Measurements from ENCODE around the gene ATP2C2.
"Not testable (repeated sequence)": the region's sequence is repeated elsewhere in the genome, so short reads cannot be mapped to it uniquely, and the experiment has no call there.

Gene ATP2C2

DNA sequence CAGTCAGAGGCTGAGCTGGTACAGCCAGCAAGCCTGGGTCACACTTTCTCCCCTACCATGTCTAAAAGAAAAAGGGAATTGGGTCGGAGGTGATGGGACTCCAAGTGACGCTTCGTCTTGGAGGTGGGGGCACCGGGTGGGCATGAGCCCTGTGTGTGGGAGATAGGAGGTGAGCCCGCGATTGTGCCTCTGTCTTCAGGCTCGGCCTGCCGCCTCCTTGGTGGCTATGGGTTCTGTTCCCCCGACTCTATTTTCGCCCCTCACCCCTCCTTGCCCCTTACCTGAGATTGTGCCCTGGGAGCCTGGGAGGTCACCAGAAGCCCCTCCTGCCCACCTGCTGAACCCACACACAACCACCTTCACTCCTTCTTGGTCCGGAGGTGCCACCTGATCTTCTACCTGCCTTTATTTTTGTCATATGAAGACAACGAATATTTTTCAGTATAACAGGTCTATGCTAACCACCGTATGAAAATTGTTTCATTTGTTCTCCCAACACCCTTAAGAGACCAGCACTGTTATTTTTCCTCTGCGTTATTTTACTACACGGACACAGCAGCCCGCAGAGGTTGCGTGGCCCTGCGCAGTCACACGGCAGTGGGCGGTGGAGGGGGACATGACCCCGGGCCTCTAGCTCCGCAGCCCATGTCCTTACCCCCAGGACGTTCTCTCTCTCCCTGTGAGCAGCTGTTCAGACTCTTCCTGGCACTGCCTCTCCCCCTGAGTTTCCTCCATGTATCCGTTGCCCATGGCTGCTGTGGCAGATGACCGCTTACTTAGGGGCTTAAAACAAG is 49.9 kb downstream of the ATP2C2 start:
- in situ Hi-C loops (cut with HindIII; ENCODE audit: low pct_ligation_motif_present, low sequenced_read_pairs), result no loop called here

GRCh38 chr16:84419730-84420129 is 51.4 kb downstream of the ATP2C2 start:
- H3K4me3 ChIP-seq (ENCODE audit: low read depth, low read length), result no peak overlapping the region
- no peak overlapping the region for H3K27ac ChIP-seq
- no peak for DNase-seq
- peaks cover 11% of the 10 kb centered on the region for H3K27me3 ChIP-seq (replicated peaks)
- TF ChIP-seq CTCF (IDR thresholded peaks at IDR 0.05; ENCODE audit: low read depth, low read length, missing control alignments), result no peak
- H3K36me3 ChIP-seq (replicated peaks), result no peaks in the 10 kb centered on the region
- in situ Hi-C loops (cut with HindIII; ENCODE audit: low pct_ligation_motif_present, low sequenced_read_pairs), result no loop called here

More for the DNA sequence above, 49.9 kb downstream of the ATP2C2 start:
- Histone ChIP-seq H3K27ac (no peak overlapping the region), H3K4me3 (ENCODE audit: low read depth, low read length) (no peak overlapping the region), H3K36me3 (replicated peaks) (no peaks in the 10 kb centered on the region), H3K27me3 (replicated peaks) (peaks cover 13% of the 10 kb centered on the region)
- no peak for DNase-seq
- TF ChIP-seq CTCF (IDR thresholded peaks at IDR 0.05; ENCODE audit: low read depth, low read length, missing control alignments), result no peak

DNA sequence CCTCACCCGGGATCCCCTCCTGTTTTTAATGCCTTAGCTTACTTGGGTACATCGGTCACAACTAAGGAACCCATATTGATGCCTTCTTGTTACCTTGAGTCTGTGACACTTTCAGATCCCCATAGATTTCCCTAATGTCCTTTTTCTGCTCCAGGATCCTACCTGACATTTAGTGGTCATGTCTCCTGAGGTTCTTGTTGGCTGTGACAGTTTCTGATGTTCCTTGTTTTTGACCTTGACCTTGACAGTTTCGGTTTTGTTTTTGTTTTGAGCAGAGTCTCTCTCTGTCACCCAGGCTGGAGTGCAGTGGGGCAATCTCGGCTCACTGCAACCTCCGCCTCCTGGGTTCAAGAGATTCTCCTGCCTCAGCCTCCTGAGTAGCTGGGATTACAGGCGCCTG is 52.2 kb downstream of the ATP2C2 start:
- H3K36me3 ChIP-seq (replicated peaks); DNase-seq; H3K27me3 ChIP-seq (replicated peaks); H3K4me3 ChIP-seq (ENCODE audit: low read depth, low read length); H3K27ac ChIP-seq; in situ Hi-C loops (cut with HindIII; ENCODE audit: low pct_ligation_motif_present, low sequenced_read_pairs): not testable (repeated sequence)

DNA sequence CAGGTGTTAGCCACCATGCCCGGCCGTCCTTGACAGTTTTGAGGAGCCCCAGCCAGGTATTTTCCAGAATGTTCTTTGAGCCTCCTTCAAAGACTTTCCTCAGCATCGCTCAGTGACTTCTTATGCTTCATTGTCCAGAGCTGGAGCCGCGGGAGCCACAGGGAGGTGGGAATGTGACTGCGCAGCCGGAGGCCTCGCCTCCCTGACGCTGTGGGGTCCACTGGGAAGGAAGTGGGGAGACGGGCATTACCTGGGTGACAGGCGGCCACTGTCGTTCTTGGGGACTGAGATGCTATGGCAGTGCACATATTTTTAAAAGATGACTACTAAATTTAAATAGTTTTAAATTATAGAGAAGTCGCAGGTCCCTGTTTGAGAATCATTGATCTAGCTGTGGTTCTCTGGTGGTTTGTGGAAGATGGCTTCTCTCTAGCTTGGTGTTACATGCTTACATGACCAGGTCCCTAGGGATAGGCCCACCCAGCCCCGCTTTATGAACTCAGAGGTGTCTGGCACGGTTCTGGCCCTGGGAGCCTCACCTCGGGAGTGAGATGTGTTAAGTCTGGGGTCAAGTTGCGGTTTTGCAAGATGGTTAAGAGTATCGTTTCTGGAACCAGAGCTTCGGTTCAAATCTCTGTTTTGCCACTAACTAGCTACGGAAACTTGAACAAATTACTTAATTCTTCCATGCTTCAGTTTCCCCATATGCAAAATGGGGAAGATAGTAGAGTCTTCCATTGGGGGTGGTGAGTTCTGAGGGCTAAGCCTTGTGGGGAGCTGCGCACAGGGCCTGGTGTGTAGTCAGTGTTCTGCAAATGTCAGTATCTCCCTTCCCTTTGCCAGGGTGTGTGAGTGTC is 53.0 kb downstream of the ATP2C2 start:
- TF ChIP-seq CTCF (IDR thresholded peaks at IDR 0.05; ENCODE audit: low read depth, low read length, missing control alignments), result no peak
- Histone ChIP-seq H3K27ac (no peak overlapping the region), H3K36me3 (replicated peaks) (no peaks in the 10 kb centered on the region), H3K27me3 (replicated peaks) (peaks cover 8% of the 10 kb centered on the region), H3K4me3 (ENCODE audit: low read depth, low read length) (no peak overlapping the region)
- in situ Hi-C loops (cut with HindIII; ENCODE audit: low pct_ligation_motif_present, low sequenced_read_pairs), result no loop called here
- no peak for DNase-seq

DNA sequence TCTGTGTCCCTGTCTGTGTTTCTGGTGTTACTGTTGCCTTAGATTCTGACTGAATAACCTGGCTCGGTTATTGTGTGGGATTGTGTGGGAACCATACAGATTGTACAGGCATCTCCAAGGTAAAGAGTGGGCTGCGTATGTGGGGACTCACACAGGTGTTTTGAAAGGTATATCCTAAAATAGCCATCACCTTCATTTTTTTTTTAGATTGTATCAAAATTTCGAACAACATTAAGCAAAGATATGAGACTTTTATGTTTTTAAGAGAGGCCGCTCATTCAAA is 53.5 kb downstream of the ATP2C2 start:
- no peak for TF ChIP-seq CTCF (IDR thresholded peaks at IDR 0.05; ENCODE audit: low read depth, low read length, missing control alignments)
- no peaks in the 10 kb centered on the region for H3K36me3 ChIP-seq (replicated peaks)
- H3K4me3 ChIP-seq (ENCODE audit: low read depth, low read length), result no peak overlapping the region
- H3K27ac ChIP-seq, result no peak overlapping the region
- no peak for DNase-seq
- in situ Hi-C loops (cut with HindIII; ENCODE audit: low pct_ligation_motif_present, low sequenced_read_pairs), result no loop called here
- peaks cover 3% of the 10 kb centered on the region for H3K27me3 ChIP-seq (replicated peaks)

GRCh38 chr16:84423416-84423837 is 55.1 kb downstream of the ATP2C2 start:
- no peak for TF ChIP-seq CTCF (IDR thresholded peaks at IDR 0.05; ENCODE audit: low read depth, low read length, missing control alignments)
- DNase-seq, result peak; percentile 27
- in situ Hi-C loops (cut with HindIII; ENCODE audit: low pct_ligation_motif_present, low sequenced_read_pairs), result no loop called here
- Histone ChIP-seq H3K27ac (no peak overlapping the region), H3K36me3 (replicated peaks) (no peaks in the 10 kb centered on the region), H3K4me3 (ENCODE audit: low read depth, low read length) (no peak overlapping the region), H3K27me3 (replicated peaks) (no peaks in the 10 kb centered on the region)

All from brain microvascular endothelial cell (primary cell).